22Rv1 (cell line): Measurements from ENCODE around the gene XIST.

ENCODE experiments used
- ZFX ChIP-seq: fragments of 450-650 bp; IDR thresholded peaks from 2 replicates; pipeline ENCODE4 v1.6.1; 2017; ENCODE audit warnings: antibody characterized with exemption, borderline replicate concordance
- TF ChIP-seq, protein P1 (sequence below): fragments of 450-650 bp; IDR thresholded peaks from 2 replicates; pipeline ENCODE4 v1.5.1; 2017; ENCODE audit warnings: mild to moderate bottlenecking

GRCh38 chrX:73851014-73852009 is 1.2 kb downstream of the XIST start:
- TF ChIP-seq, protein P1, sequence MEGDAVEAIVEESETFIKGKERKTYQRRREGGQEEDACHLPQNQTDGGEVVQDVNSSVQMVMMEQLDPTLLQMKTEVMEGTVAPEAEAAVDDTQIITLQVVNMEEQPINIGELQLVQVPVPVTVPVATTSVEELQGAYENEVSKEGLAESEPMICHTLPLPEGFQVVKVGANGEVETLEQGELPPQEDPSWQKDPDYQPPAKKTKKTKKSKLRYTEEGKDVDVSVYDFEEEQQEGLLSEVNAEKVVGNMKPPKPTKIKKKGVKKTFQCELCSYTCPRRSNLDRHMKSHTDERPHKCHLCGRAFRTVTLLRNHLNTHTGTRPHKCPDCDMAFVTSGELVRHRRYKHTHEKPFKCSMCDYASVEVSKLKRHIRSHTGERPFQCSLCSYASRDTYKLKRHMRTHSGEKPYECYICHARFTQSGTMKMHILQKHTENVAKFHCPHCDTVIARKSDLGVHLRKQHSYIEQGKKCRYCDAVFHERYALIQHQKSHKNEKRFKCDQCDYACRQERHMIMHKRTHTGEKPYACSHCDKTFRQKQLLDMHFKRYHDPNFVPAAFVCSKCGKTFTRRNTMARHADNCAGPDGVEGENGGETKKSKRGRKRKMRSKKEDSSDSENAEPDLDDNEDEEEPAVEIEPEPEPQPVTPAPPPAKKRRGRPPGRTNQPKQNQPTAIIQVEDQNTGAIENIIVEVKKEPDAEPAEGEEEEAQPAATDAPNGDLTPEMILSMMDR: no peak
- no peak for TF ChIP-seq ZFX
